ENCODE measurements around the gene DUSP12.

DUSP12 gene

GRCh38 chr1:161805399-161806197 lies 56.0 kb downstream of the DUSP12 start:
- H3K4me3 ChIP-seq (ENCODE audit: low read depth, low read length), result no peak overlapping the region
- DNase-seq (ENCODE audit: low read depth), result no peak
- in situ Hi-C loops (cut with HindIII; ENCODE audit: low sequenced_read_pairs), result no loop called here
- no peak for TF ChIP-seq CTCF (IDR thresholded peaks at IDR 0.05; ENCODE audit: low read depth, low read length, missing control alignments)
